Fibroblast of pulmonary artery (primary cell): ENCODE measurements around the gene GJA5.
"Not testable (repeated sequence)": the region's sequence is repeated elsewhere in the genome, so short reads cannot be mapped to it uniquely, and the experiment has no call there.

Experiments used
- DNase-seq: peaks from one replicate; pipeline ENCODE4 v3.0.0-alpha.2; 2010; ENCODE audit warnings: low read depth
- H3K4me3 ChIP-seq: replicated peaks from 2 replicates; pipeline ENCODE4 v1.5.1; 2011; ENCODE audit warnings: low read depth, mild to moderate bottlenecking, control low read depth, low read length, moderate library complexity
- CTCF ChIP-seq: IDR thresholded peaks from 2 replicates; pipeline ENCODE4 v1.5.1; 2011; ENCODE audit warnings: mild to moderate bottlenecking, control low read depth, low read length, inconsistent platforms; ENCODE audit errors: missing control alignments

Gene GJA5

DNA sequence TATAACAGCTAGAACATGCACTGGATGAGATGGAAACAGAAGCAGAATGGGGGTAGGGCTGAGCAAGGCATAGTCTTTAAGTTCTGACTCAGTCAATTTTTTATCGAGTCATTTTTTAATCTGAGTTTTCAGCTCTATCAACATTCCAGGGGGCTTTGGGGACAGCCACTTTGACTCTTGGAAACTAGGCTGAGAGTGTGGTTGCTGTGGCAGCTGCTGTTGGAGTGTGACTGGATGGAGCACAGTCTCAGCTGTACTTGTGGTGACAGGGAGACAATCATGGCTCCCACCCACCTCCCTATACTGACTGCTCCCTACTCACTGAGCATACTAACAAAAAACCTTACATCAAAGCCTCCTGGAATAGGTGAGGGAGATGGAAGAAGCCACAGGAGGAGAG lies 25.0 kb downstream of the GJA5 start:
- H3K4me3 ChIP-seq = no peak overlapping the region
- no peak for TF ChIP-seq CTCF
- DNase-seq = no peak

DNA sequence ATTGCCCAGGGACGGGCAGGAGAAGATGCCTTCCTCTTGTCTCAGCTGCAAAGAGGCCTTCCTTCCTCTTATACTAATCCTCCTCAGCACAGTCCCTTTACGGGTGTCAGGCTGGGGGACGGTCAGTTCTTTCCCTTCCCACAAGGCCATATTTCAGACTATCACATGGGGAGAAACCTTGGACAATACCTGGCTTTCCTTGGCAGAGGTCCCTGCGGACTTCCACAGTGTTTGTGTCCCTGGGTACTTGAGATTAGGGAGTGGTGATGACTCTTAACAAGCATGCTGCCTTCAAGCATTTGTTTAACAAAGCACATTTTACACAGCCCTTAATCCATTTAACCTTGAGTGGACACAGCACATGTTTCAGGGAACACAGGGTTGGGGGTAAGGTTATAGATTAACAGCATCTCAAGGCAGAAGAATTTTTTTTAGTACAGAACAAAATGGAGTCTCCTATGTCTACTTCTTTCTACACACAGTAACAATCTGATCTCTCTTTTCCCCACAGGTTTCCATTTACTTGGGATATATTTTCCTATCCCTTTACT lies 26.0 kb downstream of the GJA5 start:
- DNase-seq, H3K4me3 ChIP-seq: not testable (repeated sequence)

DNA sequence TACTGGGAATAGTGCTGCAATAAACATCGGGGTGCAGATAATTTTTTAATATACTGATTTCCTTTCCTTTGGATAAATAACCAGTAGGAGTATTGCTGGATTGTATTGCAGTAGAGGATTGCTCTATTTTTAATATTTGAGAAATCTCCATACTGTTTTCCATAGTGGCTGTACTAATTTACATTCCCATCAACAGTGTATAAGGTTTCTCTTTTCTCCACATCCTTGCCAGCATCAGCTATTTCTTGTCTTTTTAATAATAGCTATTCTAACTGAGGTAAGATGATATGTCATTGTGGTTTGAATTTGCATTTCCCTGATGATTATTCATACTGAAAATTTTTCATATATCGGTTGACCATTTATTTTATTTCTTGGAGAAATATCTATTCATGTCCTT lies 31.1 kb downstream of the GJA5 start:
- DNase-seq = no peak

DNA sequence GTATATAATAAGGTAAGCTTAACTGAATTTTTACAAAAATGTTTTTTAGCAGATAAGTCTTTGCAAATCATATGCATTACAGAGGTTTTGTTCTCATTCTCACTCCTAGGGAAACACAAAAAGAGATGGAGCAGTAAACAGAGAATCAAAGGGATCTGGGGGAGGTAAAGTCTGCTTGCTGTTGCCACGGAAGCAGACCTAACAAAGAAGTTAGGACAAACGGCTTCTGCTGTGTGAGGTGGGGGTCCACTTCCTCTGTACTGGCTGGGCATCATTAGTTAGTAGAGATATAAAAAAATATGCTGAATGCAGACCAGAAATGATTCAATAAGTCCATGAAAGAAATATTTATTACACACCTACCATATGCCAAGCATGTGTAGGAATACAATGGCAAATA lies 34.2 kb downstream of the GJA5 start:
- no peak overlapping the region for H3K4me3 ChIP-seq
- no peak for DNase-seq
- no peak for TF ChIP-seq CTCF

More for the DNA sequence above, 31.1 kb downstream of the GJA5 start:
- H3K4me3 ChIP-seq = no peak overlapping the region
- TF ChIP-seq CTCF = no peak

DNA sequence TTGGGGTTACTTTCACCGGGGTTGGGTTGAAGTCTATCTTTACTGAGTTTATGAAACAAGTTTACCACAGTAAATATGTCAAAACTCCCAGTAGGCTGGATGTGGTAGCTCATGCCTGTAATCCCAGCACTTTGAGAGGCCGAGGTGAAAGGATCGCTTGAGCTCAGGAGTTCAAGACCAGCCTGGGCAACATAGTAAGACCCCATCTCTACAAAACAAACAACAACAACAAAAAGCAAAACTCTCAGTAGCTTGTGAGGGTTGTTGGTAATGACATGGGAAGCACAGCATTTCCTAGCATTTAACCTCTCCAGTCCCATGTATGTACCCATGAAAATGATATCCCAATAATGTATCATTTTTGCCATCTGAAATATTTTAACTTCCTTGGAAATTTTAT lies 34.7 kb downstream of the GJA5 start:
- DNase-seq = no peak
- no peak overlapping the region for H3K4me3 ChIP-seq
- TF ChIP-seq CTCF = no peak

GRCh38 chr1:147723691-147724323 lies 36.6 kb downstream of the GJA5 start:
- peak; percentile 81 for DNase-seq
- no peak overlapping the region for H3K4me3 ChIP-seq
- peak; percentile 87 for TF ChIP-seq CTCF

- DNase-seq = no peak
Measured at GRCh38 chr1:147722124-147722523, 38.3 kb downstream of the GJA5 start.

More at GRCh38 chr1:147722124-147722523, 38.3 kb downstream of the GJA5 start:
- no peak for TF ChIP-seq CTCF
- H3K4me3 ChIP-seq = no peak overlapping the region
